Psoas muscle (tissue), 8 donors: ENCODE data around the gene ANKRD55. TPM values are rescaled to one million over a fixed set of nuclear protein-coding genes. Genes with fewer than 3 reads are reported as not detected.

Source experiments
- ATAC-seq, 4 donors: fragments of 200-7000 bp; cut with Tn5 transposase; one replicate each; pipeline ENCODE4 v1.9.1; 2020; ENCODE audit warnings: moderate library complexity in 3 of 4, mild to moderate bottlenecking in 2 of 4
- DNase-seq, 2 donors: peaks; one replicate each; pipeline ENCODE4 v3.0.0-alpha.2; 2020
- H3K27ac ChIP-seq: fragments of 200-600 bp; one replicate; pipeline ENCODE4 v1.8.0; 2022
- H3K27me3 ChIP-seq, 3 donors: fragments of 200-600 bp in 1 of 3; one replicate each; pipeline versions ENCODE4 v1.6.1 to v1.8.0; 2013 to 2022; ENCODE audit warnings: low read length in 2 of 3, mild to moderate bottlenecking in 2 of 3, moderate library complexity in 1 of 3; ENCODE audit not compliant: insufficient read depth in 3 of 3
- H3K36me3 ChIP-seq, 2 donors: fragments of 200-600 bp in 1 of 2; one replicate each; pipeline versions ENCODE4 v1.6.1 to v1.8.0; 2013 to 2022; ENCODE audit warnings: low read depth in 1 of 2, mild to moderate bottlenecking in 1 of 2, moderate library complexity in 1 of 2; ENCODE audit not compliant: insufficient read depth in 1 of 2
- H3K4me1 ChIP-seq: fragments of 200-600 bp; one replicate; pipeline ENCODE4 v1.8.0; 2022
- H3K4me3 ChIP-seq: fragments of 200-600 bp; one replicate; pipeline ENCODE4 v1.8.0; 2022; ENCODE audit warnings: mild to moderate bottlenecking
- H3K9me3 ChIP-seq: fragments of 200-600 bp; one replicate; pipeline ENCODE4 v1.8.0; 2022
- CTCF ChIP-seq: fragments of 200-600 bp; IDR thresholded peaks from one replicate; pipeline ENCODE4 v1.8.0; 2022; ENCODE audit warnings: antibody characterized with exemption
- WGBS, 3 donors: extraction: QIAGEN DNeasy Blood & Tissue Kit; methylation state at CpG; one replicate each; pipeline versions ENCODE4 v1.1.6 to v1.1.7; 2013; 5-methylcytosine and 5-hydroxymethylcytosine counted together
- intact Hi-C, 2 donors: fragments of 100-400 bp; cut with DNase I; formaldehyde crosslinking; loops; one replicate each; pipeline versions ENCODE4 v1.11.0 to v1.14.2; 2022
- polyA plus RNA-seq, 3 donors: library from polyadenylated mRNA; stranded (reverse); fragments of 200-250 nt; gene quantifications; one replicate each; pipeline ENCODE4 v1.2.3, GENCODE V29; 2013
- total RNA-seq, 4 donors: library from RNA; stranded (reverse); fragmentation: NEBNext Ultra II Directional in 2 of 4; extraction: Animal tissue kit (Norgen Biotek cat#: 25700) in 2 of 4; gene quantifications; one replicate each; pipeline versions ENCODE4 v1.2.1 to v1.2.4, GENCODE V29; 2021 to 2023
- donor health status: healthy with polysubstance abuse.
- donor health status: DM: no; HTN: no; CAD: no; lungs with moderate emphysema.
- donor health status: Bipolar disorder and iron deficiency.
- donor health status: healthy.
- donor health status: DM: yes; HTN: yes; CAD: no.
- donor health status: DM: no; HTN: no; CAD: no.
- donor health status: DM: no; HTN: no; CAD: no.
- donor health status: DM: yes; HTN: yes; CAD: no.

ANKRD55 gene
- total and polyA plus RNA-seq, 7 donors = 0.01 to 0.04 TPM; not detected in 5

- Histone ChIP-seq H3K9me3 (no peaks in the 10 kb centered on the region), H3K4me3 (no peak overlapping the region), H3K4me1 (no peaks in the 10 kb centered on the region), H3K36me3 (no peaks in the 10 kb centered on the region), H3K27me3 (no peaks in the 10 kb centered on the region), H3K27ac (no peak overlapping the region)
- TF ChIP-seq CTCF = no peak
- ATAC-seq (no peak), DNase-seq (no peak)
- 87 to 93% (median 88%) methylated on average over 10 of the region's 10 CpGs for WGBS, 3 donors
- intact Hi-C loops = no loop called here
Observed at GRCh38 chr5:56094579-56095361, 138.4 kb downstream of the ANKRD55 start.

- Histone ChIP-seq H3K4me1 (no peaks in the 10 kb centered on the region), H3K36me3 (no peaks in the 10 kb centered on the region), H3K9me3 (no peaks in the 10 kb centered on the region), H3K27ac (no peak overlapping the region), H3K27me3 (no peaks in the 10 kb centered on the region), H3K4me3 (no peak overlapping the region)
- intact Hi-C loops = no loop called here
- DNase-seq (no peak), ATAC-seq (no peak)
- WGBS, 3 donors = 88 to 93% (median 92%) methylated on average over 2 of the region's 2 CpGs
- TF ChIP-seq CTCF = no peak
Observed at GRCh38 chr5:56093970-56094369, 139.2 kb downstream of the ANKRD55 start.

- Histone ChIP-seq H3K36me3 (no peaks in the 10 kb centered on the region), H3K4me1 (no peaks in the 10 kb centered on the region), H3K4me3 (no peak overlapping the region), H3K27ac (no peak overlapping the region), H3K9me3 (no peaks in the 10 kb centered on the region), H3K27me3 (no peaks in the 10 kb centered on the region)
- 87 to 91% (median 91%) methylated on average over 5 of the region's 5 CpGs for WGBS, 3 donors
- DNase-seq (no peak), ATAC-seq (no peak)
- intact Hi-C loops = no loop called here
- no peak for TF ChIP-seq CTCF
Observed at GRCh38 chr5:56092115-56092514, 141.0 kb downstream of the ANKRD55 start.

- H3K4me1 ChIP-seq = no peaks in the 10 kb centered on the region
- no peak for TF ChIP-seq CTCF
- no peak for ATAC-seq
- no peaks in the 10 kb centered on the region for H3K9me3 ChIP-seq
- H3K27me3 ChIP-seq = no peaks in the 10 kb centered on the region
- DNase-seq = no peak
- H3K4me3 ChIP-seq = no peak overlapping the region
- no peaks in the 10 kb centered on the region for H3K36me3 ChIP-seq
- intact Hi-C loops = no loop called here
- H3K27ac ChIP-seq = no peak overlapping the region
Observed at GRCh38 chr5:56091664-56092063, 141.5 kb downstream of the ANKRD55 start.
